H1 (cell line): ENCODE data around the gene MMD. TPM values are rescaled to one million over a fixed set of nuclear protein-coding genes. Genes with fewer than 3 reads are reported as not detected.

ENCODE experiments used
- BCL11A ChIP-seq, 2 experiments: IDR thresholded peaks; one replicate each; pipeline ENCODE4 v1.6.1; 2011; ENCODE audit warnings: low read depth in 2 of 2, low read length in 2 of 2, mild to moderate bottlenecking in 2 of 2
- CHD7 ChIP-seq: fragments of 300-600 bp; sonication (generic); IDR thresholded peaks from 2 replicates; pipeline ENCODE4 v1.7.1; 2012; ENCODE audit warnings: low read length, moderate library complexity, mild to moderate bottlenecking, inconsistent platforms; ENCODE audit not compliant: insufficient replicate concordance
- KDM1A ChIP-seq: fragments of 200-600, 300-600 bp; sonication (generic); IDR thresholded peaks from 2 replicates; pipeline ENCODE4 v1.7.1; 2016; ENCODE audit warnings: mild to moderate bottlenecking, low read length, borderline replicate concordance
- PHF8 ChIP-seq: fragments of 200-600 bp; sonication (generic); conservative IDR thresholded peaks from 2 replicates; pipeline ENCODE4 v1.7.1; 2012; ENCODE audit warnings: low read depth, mild to moderate bottlenecking, inconsistent platforms, low read length, moderate library complexity
- POLR2AphosphoS5 ChIP-seq: IDR thresholded peaks from 2 replicates; pipeline ENCODE4 v1.6.1; 2011; ENCODE audit warnings: low read depth, low read length
- RNF2 ChIP-seq: fragments of 200-900, 300-1000 bp; sonication (generic); IDR thresholded peaks from 2 replicates; pipeline ENCODE4 v1.7.1; 2016; ENCODE audit warnings: borderline replicate concordance, low read depth, mild to moderate bottlenecking, antibody characterized with exemption, low read length; ENCODE audit not compliant: poor library complexity, severe bottlenecking; ENCODE audit errors: missing control alignments
- SIX5 ChIP-seq: IDR thresholded peaks from 2 replicates; pipeline ENCODE4 v1.6.1; 2011; ENCODE audit warnings: mild to moderate bottlenecking, low read depth, low read length
- SP4 ChIP-seq: IDR thresholded peaks from 2 replicates; pipeline ENCODE4 v1.6.1; 2012; ENCODE audit warnings: low read length, inconsistent platforms
- polyA plus RNA-seq, 7 experiments: library from polyadenylated mRNA; depleted of rRNA in 3 of 7; stranded (reverse) in 5 of 7; unstranded in 2 of 7; fragments of >200 nt in 5 of 7; fragments of 200-250 nt in 2 of 7; gene quantifications; 1 replicate in 5 of 7; 2 replicates in 1 of 7; 4 replicates in 1 of 7; pipeline versions ENCODE4 v1.2.1 to v1.2.3, GENCODE V29; 2011 to 2013; ENCODE audit warnings: missing spikeins in 2 of 7, mixed read lengths in 2 of 7
- total RNA-seq: library from RNA; stranded (reverse); fragmentation: NEBNext Ultra II Directional; extraction: Animal tissue kit (Norgen Biotek cat#: 25700); gene quantifications from 2 replicates; pipeline ENCODE4 v1.2.1, GENCODE V29; 2021

MMD gene
- total and polyA plus RNA-seq, 2 of the 8 experiments (the other 6 are each of a cell fraction or from before 2014, with no cell fraction given), result 28.2 to 37.8 TPM

GRCh38 chr17:55443904-55444303 is 22.3 kb upstream of the MMD start (continued):
- no peak for TF ChIP-seq CHD7
- TF ChIP-seq BCL11A (IDR thresholded peaks at IDR 0.05; ENCODE audit: low read depth in 2 of 2, low read length in 2 of 2), result no peak
- TF ChIP-seq RNF2, result no peak
- TF ChIP-seq SP4, result no peak
- TF ChIP-seq SIX5, result no peak
- no peak for TF ChIP-seq KDM1A
- TF ChIP-seq PHF8, result no peak
- TF ChIP-seq POLR2AphosphoS5, result no peak
- TF ChIP-seq, all 59 proteins: peak for 0
